HepG2 (cell line): Measurements from ENCODE around the gene MISP3. TPM values are rescaled to one million over a fixed set of nuclear protein-coding genes. Genes with fewer than 3 reads are reported as not detected.

Experiments
- CBX1 ChIP-seq: IDR thresholded peaks from one replicate; pipeline ENCODE4 v1.6.1; 2016; ENCODE audit warnings: antibody characterized with exemption, low read depth
- CBX2 ChIP-seq, 2 experiments: fragments of 200-600 bp in 1 of 2; sonication (generic); formaldehyde crosslinking in 1 of 2; IDR thresholded peaks; 2 replicates each; pipeline versions ENCODE4 v1.7.0 to v1.8.1; 2018 to 2022; ENCODE audit warnings: low read depth in 2 of 2, low read length in 1 of 2, mild to moderate bottlenecking in 1 of 2, missing genetic modification reagents in 1 of 2
- ELK4 ChIP-seq: sonication (generic); formaldehyde crosslinking; IDR thresholded peaks from 2 replicates; pipeline ENCODE4 v1.9.0; 2021; ENCODE audit warnings: missing genetic modification reagents, borderline replicate concordance
- EP300 ChIP-seq, 3 experiments: sonication (generic) in 1 of 3; formaldehyde crosslinking in 1 of 3; IDR thresholded peaks; 2 replicates each; pipeline versions ENCODE4 v1.5.1 to v1.6.1; 2011 to 2020; ENCODE audit warnings: low read depth in 2 of 3, low read length in 2 of 3, borderline replicate concordance in 1 of 3, improper control_type of control experiment in 1 of 3, mild to moderate bottlenecking in 1 of 3, missing genetic modification reagents in 1 of 3, moderate library complexity in 1 of 3
- HDAC2 ChIP-seq: sonication (generic); formaldehyde crosslinking; IDR thresholded peaks from 2 replicates; pipeline ENCODE4 v1.4.0; 2020; ENCODE audit warnings: missing genetic modification reagents
- HNF1B ChIP-seq: sonication (generic); formaldehyde crosslinking; IDR thresholded peaks from 2 replicates; pipeline ENCODE4 v1.5.1; 2020; ENCODE audit warnings: mild to moderate bottlenecking, moderate library complexity, missing genetic modification reagents
- HOXA5 ChIP-seq: sonication (generic); formaldehyde crosslinking; IDR thresholded peaks from 2 replicates; pipeline ENCODE4 v1.4.0; 2020; ENCODE audit warnings: missing genetic modification reagents
- NFAT5 ChIP-seq: sonication (generic); formaldehyde crosslinking; IDR thresholded peaks from 2 replicates; pipeline ENCODE4 v1.4.0; 2020; ENCODE audit warnings: missing genetic modification reagents
- NR2F2 ChIP-seq: IDR thresholded peaks from 2 replicates; pipeline ENCODE4 v1.6.1; 2012; ENCODE audit warnings: low read depth, inconsistent platforms, borderline replicate concordance
- RFX5 ChIP-seq: IDR thresholded peaks from 2 replicates; pipeline ENCODE4 v1.6.1; 2011; ENCODE audit warnings: low read depth, low read length, improper control_type of control experiment
- SKI ChIP-seq: fragments of 450-650 bp; IDR thresholded peaks from one replicate; pipeline ENCODE4 v1.6.1; 2018; ENCODE audit warnings: mild to moderate bottlenecking; ENCODE audit not compliant: partially characterized antibody
- SRY ChIP-seq: sonication (generic); formaldehyde crosslinking; IDR thresholded peaks from 2 replicates; pipeline ENCODE4 v1.8.0; 2022; ENCODE audit warnings: mild to moderate bottlenecking, missing genetic modification reagents
- ZFP41 ChIP-seq: sonication (generic); formaldehyde crosslinking; IDR thresholded peaks from 2 replicates; pipeline ENCODE4 v1.4.0; 2020; ENCODE audit warnings: mild to moderate bottlenecking, missing genetic modification reagents, borderline replicate concordance
- ZNF136 ChIP-seq: sonication (generic); formaldehyde crosslinking; IDR thresholded peaks from 2 replicates; pipeline ENCODE4 v1.8.1; 2022; ENCODE audit warnings: low read depth, mild to moderate bottlenecking, moderate library complexity, missing genetic modification reagents
- ZNF441 ChIP-seq: sonication (generic); formaldehyde crosslinking; IDR thresholded peaks from 2 replicates; pipeline ENCODE4 v1.7.0; 2021; ENCODE audit warnings: missing genetic modification reagents, borderline replicate concordance
- ZZZ3 ChIP-seq: sonication (generic); formaldehyde crosslinking; IDR thresholded peaks from 2 replicates; pipeline ENCODE4 v1.4.0; 2020; ENCODE audit warnings: missing genetic modification reagents, mild to moderate bottlenecking, borderline replicate concordance
- polyA plus RNA-seq, 8 experiments: library from polyadenylated mRNA; depleted of rRNA in 3 of 8; stranded (reverse) in 7 of 8; unstranded in 1 of 8; fragments of >200 nt; fragmentation: Illumina TruSeq in 4 of 8; extraction: Trizol in 4 of 8; gene quantifications; 2 replicates each; pipeline versions ENCODE4 v1.2.1 to v1.2.3, GENCODE V29; 2011 to 2016; ENCODE audit warnings: low read depth in 4 of 8, missing spikeins in 1 of 8, mixed read lengths in 1 of 8; ENCODE audit not compliant: insufficient read depth in 1 of 8
- total RNA-seq, 5 experiments: library from RNA; depleted of rRNA; stranded (reverse); fragments of >200 nt; fragmentation: Illumina TruSeq; extraction: Trizol; gene quantifications; 2 replicates each; pipeline ENCODE4 v1.2.3, GENCODE V29; 2016; ENCODE audit warnings: low read depth in 1 of 5
- TF ChIP-seq, protein P1 (sequence below), 2 experiments: sonication (generic) in 1 of 2; formaldehyde crosslinking in 1 of 2; IDR thresholded peaks; 2 replicates each; pipeline versions ENCODE4 v1.5.1 to v1.6.1; 2011 to 2020; ENCODE audit warnings: borderline replicate concordance in 1 of 2, low read depth in 1 of 2, low read length in 1 of 2, mild to moderate bottlenecking in 1 of 2, missing genetic modification reagents in 1 of 2, moderate library complexity in 1 of 2

Gene MISP3
- total and polyA plus RNA-seq, 2 of the 13 experiments (the other 11 are each of a cell fraction or from before 2014, with no cell fraction given), result 2.5 to 5.4 TPM

- TF ChIP-seq ZZZ3 (CRISPR knock-in tag) (no peak), HNF1B (no peak), ZNF136 (no peak), ZNF441 (CRISPR knock-in tag) (no peak), RFX5 (no peak), NR2F2 (no peak), ELK4 (no peak), SRY (CRISPR knock-in tag) (peak; percentile 39; the same call in 1 of the 2 replicates), SKI (no peak), HOXA5 (no peak), CBX1 (no peak), ZFP41 (CRISPR knock-in tag) (no peak), NFAT5 (no peak; the same call in 1 of the 2 replicates), CBX2 (IDR thresholded peaks at IDR 0.05; ENCODE audit: low read depth, low read length) (no peak), CBX2 (CRISPR knock-in tag; IDR thresholded peaks at IDR 0.05; ENCODE audit: low read depth) (no peak), HDAC2 (CRISPR knock-in tag) (no peak), EP300 (IDR thresholded peaks at IDR 0.05; ENCODE audit: low read depth in 2 of 2, low read length in 2 of 2) (no peak), EP300 (CRISPR knock-in tag; IDR thresholded peaks at IDR 0.05; ENCODE audit: borderline replicate concordance) (no peak)
- TF ChIP-seq, protein P1, sequence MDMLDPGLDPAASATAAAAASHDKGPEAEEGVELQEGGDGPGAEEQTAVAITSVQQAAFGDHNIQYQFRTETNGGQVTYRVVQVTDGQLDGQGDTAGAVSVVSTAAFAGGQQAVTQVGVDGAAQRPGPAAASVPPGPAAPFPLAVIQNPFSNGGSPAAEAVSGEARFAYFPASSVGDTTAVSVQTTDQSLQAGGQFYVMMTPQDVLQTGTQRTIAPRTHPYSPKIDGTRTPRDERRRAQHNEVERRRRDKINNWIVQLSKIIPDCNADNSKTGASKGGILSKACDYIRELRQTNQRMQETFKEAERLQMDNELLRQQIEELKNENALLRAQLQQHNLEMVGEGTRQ (IDR thresholded peaks at IDR 0.05; ENCODE audit: low read depth, low read length), result no peak
- TF ChIP-seq, protein P1 (CRISPR knock-in tag; IDR thresholded peaks at IDR 0.05; ENCODE audit: borderline replicate concordance), result no peak
These were observed 9.4 kb downstream of the MISP3 start (continued) for GRCh38 chr19:14081797-14082674.
